IPS-18a (cell line): ENCODE measurements around the gene PCDHGA7.
A peak's percentile ranks its signal among the peaks of the same experiment; 100 is the strongest.
"Not testable (repeated sequence)": the region's sequence is repeated elsewhere in the genome, so short reads cannot be mapped to it uniquely, and the experiment has no call there.

ENCODE experiments used
- H3K27ac ChIP-seq: one replicate; pipeline ENCODE4 v1.5.1; 2013; ENCODE audit warnings: low read length
- H3K27me3 ChIP-seq: one replicate; pipeline ENCODE4 v1.6.1; 2013; ENCODE audit warnings: mild to moderate bottlenecking, low read length; ENCODE audit not compliant: control insufficient read depth, insufficient read depth
- H3K36me3 ChIP-seq: one replicate; pipeline ENCODE4 v1.6.1; 2013; ENCODE audit warnings: low read depth, low read length; ENCODE audit not compliant: control insufficient read depth
- H3K4me1 ChIP-seq: one replicate; pipeline ENCODE4 v1.6.1; 2013; ENCODE audit warnings: low read depth, low read length; ENCODE audit not compliant: control insufficient read depth
- H3K4me3 ChIP-seq: one replicate; pipeline ENCODE4 v1.5.1; 2013; ENCODE audit warnings: low read length
- H3K9ac ChIP-seq: one replicate; pipeline ENCODE4 v1.6.1; 2013; ENCODE audit warnings: mild to moderate bottlenecking, low read length, moderate library complexity
- H3K9me3 ChIP-seq: one replicate; pipeline ENCODE4 v1.6.1; 2013; ENCODE audit warnings: low read depth, low read length; ENCODE audit not compliant: control insufficient read depth

The PCDHGA7 gene

GRCh38 chr5:141382469-141383294, at the start of gene PCDHGA7:
Gene PCDHGA7 (plus strand): TSS chr5:141382742. CDS start chr5:141382900, 158 bp downstream.
- Histone ChIP-seq H3K4me1 (no peaks in the 10 kb centered on the region), H3K27me3 (no peaks in the 10 kb centered on the region), H3K4me3 (no peak within 1 kb of the TSS), H3K9ac (no peak within 1 kb of the TSS), H3K36me3 (no peaks in the 10 kb centered on the region), H3K9me3 (peaks cover 29% of the 10 kb centered on the region), H3K27ac (no peak within 1 kb of the TSS)

- H3K36me3 ChIP-seq = no peaks in the 10 kb centered on the region
- H3K9ac ChIP-seq = no peak within 1 kb of the TSS
- H3K27ac ChIP-seq = no peak within 1 kb of the TSS
- H3K9me3 ChIP-seq = peaks cover 30% of the 10 kb centered on the region
- no peak within 1 kb of the TSS for H3K4me3 ChIP-seq
- no peaks in the 10 kb centered on the region for H3K27me3 ChIP-seq
- no peaks in the 10 kb centered on the region for H3K4me1 ChIP-seq
Measured at GRCh38 chr5:141338538-141339306, 43.8 kb upstream of the PCDHGA7 start, which contains the start of gene PCDHGA2. Gene PCDHGA2 (plus strand): TSS chr5:141338760.

GRCh38 chr5:141340781-141341354, 41.7 kb upstream of the PCDHGA7 start:
- not testable (repeated sequence) for H3K27ac ChIP-seq, H3K4me3 ChIP-seq, H3K36me3 ChIP-seq, H3K27me3 ChIP-seq, H3K9ac ChIP-seq, H3K4me1 ChIP-seq
- peaks cover 40% of the 10 kb centered on the region for H3K9me3 ChIP-seq

- H3K4me1 ChIP-seq = no peaks in the 10 kb centered on the region
- H3K9ac ChIP-seq = no peak overlapping the region
- peaks cover 40% of the 10 kb centered on the region for H3K9me3 ChIP-seq
- no peaks in the 10 kb centered on the region for H3K27me3 ChIP-seq
- no peaks in the 10 kb centered on the region for H3K36me3 ChIP-seq
- H3K27ac ChIP-seq = no peak overlapping the region
- no peak overlapping the region for H3K4me3 ChIP-seq
Measured at GRCh38 chr5:141342773-141343172, 39.8 kb upstream of the PCDHGA7 start.

GRCh38 chr5:141343242-141343952, 39.1 kb upstream of the PCDHGA7 start, which contains the start of gene PCDHGA3:
Gene PCDHGA3 (plus strand): TSS chr5:141343829. CDS start chr5:141344034, 205 bp downstream.
- Histone ChIP-seq H3K36me3 (no peaks in the 10 kb centered on the region), H3K27ac (no peak within 1 kb of the TSS), H3K9ac (no peak within 1 kb of the TSS), H3K4me1 (no peaks in the 10 kb centered on the region), H3K4me3 (no peak within 1 kb of the TSS), H3K27me3 (no peaks in the 10 kb centered on the region), H3K9me3 (peaks cover 36% of the 10 kb centered on the region)

- Histone ChIP-seq H3K27ac (no peak overlapping the region), H3K36me3 (no peaks in the 10 kb centered on the region), H3K4me3 (no peak overlapping the region), H3K27me3 (no peaks in the 10 kb centered on the region), H3K9ac (no peak overlapping the region), H3K9me3 (peaks cover 32% of the 10 kb centered on the region), H3K4me1 (no peaks in the 10 kb centered on the region)
Measured at GRCh38 chr5:141343953-141344463, 38.5 kb upstream of the PCDHGA7 start.

GRCh38 chr5:141345327-141345726, 37.2 kb upstream of the PCDHGA7 start:
- H3K36me3 ChIP-seq = no peaks in the 10 kb centered on the region
- H3K9ac ChIP-seq = no peak overlapping the region
- peaks cover 21% of the 10 kb centered on the region for H3K9me3 ChIP-seq
- no peaks in the 10 kb centered on the region for H3K4me1 ChIP-seq
- no peak overlapping the region for H3K4me3 ChIP-seq
- no peak overlapping the region for H3K27ac ChIP-seq
- H3K27me3 ChIP-seq = no peaks in the 10 kb centered on the region

- H3K27ac ChIP-seq, H3K4me1 ChIP-seq, H3K27me3 ChIP-seq, H3K4me3 ChIP-seq, H3K9ac ChIP-seq, H3K36me3 ChIP-seq: not testable (repeated sequence)
- H3K9me3 ChIP-seq = peaks cover 19% of the 10 kb centered on the region
Measured at GRCh38 chr5:141346017-141346416, 36.5 kb upstream of the PCDHGA7 start.

- Histone ChIP-seq H3K9me3 (peaks cover 12% of the 10 kb centered on the region), H3K9ac (peak within 1 kb of the TSS; percentile 19), H3K27me3 (no peaks in the 10 kb centered on the region), H3K4me1 (no peaks in the 10 kb centered on the region), H3K36me3 (no peaks in the 10 kb centered on the region), H3K27ac (no peak within 1 kb of the TSS), H3K4me3 (peak within 1 kb of the TSS; percentile 42)
Measured at GRCh38 chr5:141349917-141350619, 32.5 kb upstream of the PCDHGA7 start, which contains the start of gene PCDHGB1. Gene PCDHGB1 (plus strand): TSS chr5:141350099. CDS start chr5:141350261, 162 bp downstream.

GRCh38 chr5:141351591-141351990, 31.0 kb upstream of the PCDHGA7 start:
- Histone ChIP-seq H3K4me1 (no peaks in the 10 kb centered on the region), H3K27me3 (no peaks in the 10 kb centered on the region), H3K4me3 (no peak overlapping the region), H3K9ac (no peak overlapping the region), H3K9me3 (peaks cover 14% of the 10 kb centered on the region), H3K36me3 (no peaks in the 10 kb centered on the region), H3K27ac (no peak overlapping the region)
